HEK293 (cell line): ENCODE results near the gene SPIB.
A peak's percentile ranks its signal among the peaks of the same experiment; 100 is the strongest.
"Not testable (repeated sequence)": the region's sequence is repeated elsewhere in the genome, so short reads cannot be mapped to it uniquely, and the experiment has no call there.

Experiments
- CTCF ChIA-PET: fragments of 350-600 bp; formaldehyde crosslinking; extraction: SDS; loops from one replicate; lab custom pipeline; 2021; ENCODE audit warnings: antibody characterized with exemption; lab: Yijun Ruan, JAX
- POLR2A ChIA-PET: fragments of 300-600 bp; formaldehyde crosslinking; extraction: SDS; loops from one replicate; lab custom pipeline; 2020; ENCODE audit warnings: antibody characterized with exemption, inconsistent platforms; lab: Yijun Ruan, JAX
- H3K27ac ChIP-seq: fragments of 200-500 bp; sonication (Bioruptor generic); 2 replicates; pipeline ENCODE4 v1.5.1; 2014; ENCODE audit warnings: low read depth, low read length, control low read depth, inconsistent platforms; ENCODE audit errors: extremely low read depth
- H3K36me3 ChIP-seq, 2 experiments: fragments of 200-500 bp in 1 of 2; sonication (Bioruptor generic) in 1 of 2; 1 replicate in 1 of 2; 2 replicates in 1 of 2; pipeline ENCODE4 v1.5.1; 2014 to 2017; ENCODE audit warnings: inconsistent platforms in 2 of 2, low read length in 2 of 2; ENCODE audit not compliant: control insufficient read depth in 2 of 2, insufficient read depth in 1 of 2
- H3K4me1 ChIP-seq: fragments of 200-500 bp; sonication (Bioruptor generic); 2 replicates; pipeline ENCODE4 v1.5.1; 2014; ENCODE audit warnings: mild to moderate bottlenecking, low read length, inconsistent platforms; ENCODE audit not compliant: control insufficient read depth, insufficient read depth
- H3K4me3 ChIP-seq: 2 replicates; pipeline ENCODE4 v1.5.1; 2011; ENCODE audit warnings: low read depth, mild to moderate bottlenecking, control low read depth, low read length, moderate library complexity
- H3K9me3 ChIP-seq: fragments of 200-500 bp; sonication (Bioruptor generic); 2 replicates; pipeline ENCODE4 v1.5.1; 2014; ENCODE audit warnings: low read depth, low read length, inconsistent platforms; ENCODE audit not compliant: control insufficient read depth, insufficient read depth
- EGR2 ChIP-seq: fragments of 450-650 bp; formaldehyde crosslinking; IDR thresholded peaks from 2 replicates; pipeline ENCODE4 v1.5.1; 2016; ENCODE audit warnings: low read depth, missing biosample characterization, missing genetic modification characterization
- FEZF1 ChIP-seq: fragments of 450-650 bp; formaldehyde crosslinking; IDR thresholded peaks from 2 replicates; pipeline ENCODE4 v1.5.1; 2016; ENCODE audit warnings: missing biosample characterization, missing genetic modification characterization
- IKZF3 ChIP-seq: fragments of 450-650 bp; IDR thresholded peaks from 2 replicates; pipeline ENCODE4 v1.5.0; 2018; ENCODE audit warnings: missing biosample characterization, mild to moderate bottlenecking, missing genetic modification characterization, moderate library complexity
- KLF16 ChIP-seq: fragments of 450-650 bp; formaldehyde crosslinking; IDR thresholded peaks from 2 replicates; pipeline ENCODE4 v1.5.1; 2017; ENCODE audit warnings: missing biosample characterization, missing genetic modification characterization
- OVOL3 ChIP-seq: fragments of 450-650 bp; formaldehyde crosslinking; IDR thresholded peaks from 2 replicates; pipeline ENCODE4 v1.5.1; 2016; ENCODE audit warnings: missing biosample characterization, missing genetic modification characterization
- PATZ1 ChIP-seq: fragments of 450-650 bp; formaldehyde crosslinking; IDR thresholded peaks from 2 replicates; pipeline ENCODE4 v1.5.1; 2016; ENCODE audit warnings: missing biosample characterization, missing genetic modification characterization
- ZBTB26 ChIP-seq: fragments of 450-650 bp; formaldehyde crosslinking; optimal IDR thresholded peaks from 2 replicates; pipeline ENCODE3; 2016; ENCODE audit warnings: missing biosample characterization, mild to moderate bottlenecking, missing genetic modification characterization
- ZFHX2 ChIP-seq: fragments of 450-650 bp; formaldehyde crosslinking; conservative IDR thresholded peaks from 2 replicates; pipeline ENCODE4 v1.5.1; 2016; ENCODE audit warnings: missing biosample characterization, missing genetic modification characterization
- ZFP41 ChIP-seq: fragments of 450-650 bp; formaldehyde crosslinking; IDR thresholded peaks from 2 replicates; pipeline ENCODE4 v1.5.1; 2016; ENCODE audit warnings: missing biosample characterization, missing genetic modification characterization, borderline replicate concordance
- ZNF114 ChIP-seq: fragments of 450-650 bp; formaldehyde crosslinking; IDR thresholded peaks from 2 replicates; pipeline ENCODE4 v1.5.0; 2017; ENCODE audit warnings: missing biosample characterization, missing genetic modification characterization
- ZNF248 ChIP-seq: fragments of 450-650 bp; formaldehyde crosslinking; IDR thresholded peaks from 2 replicates; pipeline ENCODE4 v1.5.1; 2017; ENCODE audit warnings: missing biosample characterization, missing genetic modification characterization
- ZNF292 ChIP-seq: fragments of 450-650 bp; formaldehyde crosslinking; IDR thresholded peaks from 2 replicates; pipeline ENCODE4 v1.5.1; 2016; ENCODE audit warnings: low read depth, missing biosample characterization, missing genetic modification characterization, borderline replicate concordance
- ZNF324 ChIP-seq: fragments of 450-650 bp; formaldehyde crosslinking; IDR thresholded peaks from 2 replicates; pipeline ENCODE4 v1.5.1; 2016; ENCODE audit warnings: missing biosample characterization, missing genetic modification characterization
- ZNF354C ChIP-seq: fragments of 450-650 bp; formaldehyde crosslinking; IDR thresholded peaks from 2 replicates; pipeline ENCODE4 v1.5.1; 2016; ENCODE audit warnings: missing biosample characterization, missing genetic modification characterization, low read depth, borderline replicate concordance
- ZNF366 ChIP-seq: fragments of 450-650 bp; formaldehyde crosslinking; conservative IDR thresholded peaks from 2 replicates; pipeline ENCODE4 v1.5.1; 2016; ENCODE audit warnings: missing biosample characterization, missing genetic modification characterization
- ZNF433 ChIP-seq: fragments of 450-650 bp; formaldehyde crosslinking; IDR thresholded peaks from 2 replicates; pipeline ENCODE4 v1.5.1; 2016; ENCODE audit warnings: missing biosample characterization, missing genetic modification characterization, low read depth
- ZNF501 ChIP-seq: fragments of 450-650 bp; formaldehyde crosslinking; IDR thresholded peaks from 2 replicates; pipeline ENCODE4 v1.5.1; 2016; ENCODE audit warnings: missing biosample characterization, missing genetic modification characterization
- ZNF555 ChIP-seq: fragments of 450-650 bp; formaldehyde crosslinking; conservative IDR thresholded peaks from 2 replicates; pipeline ENCODE4 v1.5.1; 2017; ENCODE audit warnings: missing biosample characterization, mild to moderate bottlenecking, missing genetic modification characterization, inconsistent platforms
- ZNF791 ChIP-seq: fragments of 450-650 bp; formaldehyde crosslinking; IDR thresholded peaks from 2 replicates; pipeline ENCODE4 v1.5.1; 2016; ENCODE audit warnings: missing biosample characterization, missing genetic modification characterization

SPIB gene

DNA sequence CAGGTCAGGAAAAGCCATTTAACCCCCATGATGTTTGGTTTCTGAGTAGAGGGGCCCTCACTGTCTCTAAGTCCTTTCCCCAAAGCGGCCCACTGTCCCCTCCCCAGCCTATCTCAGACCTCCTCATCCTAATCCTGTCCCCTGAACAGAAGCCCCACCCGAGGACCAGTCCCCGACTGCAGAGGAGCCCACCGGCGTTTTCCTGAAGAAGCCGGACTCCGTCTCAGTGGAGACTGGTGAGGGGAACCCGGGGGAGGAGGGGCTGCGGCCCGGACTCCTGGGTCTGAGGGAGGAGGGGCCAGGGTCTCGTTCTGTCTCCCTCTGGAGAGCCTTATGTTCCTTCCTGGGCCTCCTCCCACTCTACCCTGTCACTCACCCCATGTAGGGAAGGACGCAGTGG is 16.9 kb downstream of the SPIB start:
- Histone ChIP-seq H3K9me3 (no peaks in the 10 kb centered on the region), H3K27ac (no peak overlapping the region), H3K4me1 (peaks cover 11% of the 10 kb centered on the region), H3K4me3 (no peak overlapping the region), H3K36me3 (no peaks in the 10 kb centered on the region)
- TF ChIP-seq ZNF501 (no peak), ZNF248 (tag by site-specific recombination) (no peak), ZBTB26 (tag by site-specific recombination) (no peak), ZNF114 (tag by site-specific recombination) (no peak), OVOL3 (tag by site-specific recombination) (no peak), ZNF292 (no peak), FEZF1 (no peak), ZFP41 (tag by site-specific recombination) (no peak), PATZ1 (tag by site-specific recombination) (no peak), KLF16 (no peak), ZNF354C (tag by site-specific recombination) (no peak)
- ChIA-PET POLR2A (no interaction called here), CTCF (interaction anchor here (0.6 kb wide), 1 partner anchor 11 kb away, joined by 3 read pairs; no protein-coding TSS in a partner anchor)

- Histone ChIP-seq H3K36me3 (no peaks in the 10 kb centered on the region), H3K9me3 (no peaks in the 10 kb centered on the region), H3K27ac (no peak overlapping the region), H3K4me1 (peaks cover 7% of the 10 kb centered on the region), H3K4me3 (no peak overlapping the region)
- ChIA-PET CTCF (interaction anchor here (1.0 kb wide), 1 partner anchor 52 kb away, joined by 5 read pairs; no protein-coding TSS in a partner anchor), POLR2A (no interaction called here)
- TF ChIP-seq ZFHX2 (tag by site-specific recombination) (peak; percentile 99), EGR2 (tag by site-specific recombination) (peak; percentile 100), ZNF555 (no peak), ZNF433 (tag by site-specific recombination) (no peak), ZNF324 (tag by site-specific recombination) (no peak), IKZF3 (tag by site-specific recombination) (no peak), ZNF366 (tag by site-specific recombination) (peak; percentile 72), ZNF791 (tag by site-specific recombination) (no peak)
These were observed 19.2 kb downstream of the SPIB start for GRCh38 chr19:50437862-50438449.

GRCh38 chr19:50439130-50439529 is 20.4 kb downstream of the SPIB start:
- H3K4me1 ChIP-seq, H3K36me3 ChIP-seq, H3K9me3 ChIP-seq, H3K4me3 ChIP-seq, POLR2A ChIA-PET, CTCF ChIA-PET, H3K27ac ChIP-seq: not testable (repeated sequence)
- TF ChIP-seq ZFHX2 (tag by site-specific recombination) (peak; percentile 87), EGR2 (tag by site-specific recombination) (peak; percentile 95)
